ENCODE results near the gene INSR.
"Not testable (repeated sequence)": the region's sequence is repeated elsewhere in the genome, so short reads cannot be mapped to it uniquely, and the experiment has no call there.

The INSR gene

GRCh38 chr19:7255631-7256030, 38.6 kb downstream of the INSR start:
- no peak for DNase-seq

DNA sequence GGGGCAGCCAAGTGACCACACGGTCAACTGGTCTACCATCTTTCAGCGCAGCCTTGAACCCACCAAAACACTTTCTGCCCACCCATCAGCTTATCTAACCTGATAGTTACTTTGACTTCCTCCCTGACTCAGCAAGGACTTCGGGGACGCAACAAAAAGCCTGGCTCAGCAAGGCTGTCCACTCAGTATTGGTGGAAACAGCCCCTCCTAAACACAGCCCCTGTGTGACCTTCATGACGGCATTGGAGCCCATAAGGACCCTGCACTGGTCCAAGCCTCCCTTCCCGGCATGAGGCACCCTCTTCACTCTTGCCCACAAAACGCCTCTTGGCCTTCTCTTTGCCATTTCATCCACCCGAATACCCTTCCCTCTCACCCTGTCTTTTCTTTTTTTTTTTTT, 39.1 kb downstream of the INSR start:
- DNase-seq, result no peak

DNA sequence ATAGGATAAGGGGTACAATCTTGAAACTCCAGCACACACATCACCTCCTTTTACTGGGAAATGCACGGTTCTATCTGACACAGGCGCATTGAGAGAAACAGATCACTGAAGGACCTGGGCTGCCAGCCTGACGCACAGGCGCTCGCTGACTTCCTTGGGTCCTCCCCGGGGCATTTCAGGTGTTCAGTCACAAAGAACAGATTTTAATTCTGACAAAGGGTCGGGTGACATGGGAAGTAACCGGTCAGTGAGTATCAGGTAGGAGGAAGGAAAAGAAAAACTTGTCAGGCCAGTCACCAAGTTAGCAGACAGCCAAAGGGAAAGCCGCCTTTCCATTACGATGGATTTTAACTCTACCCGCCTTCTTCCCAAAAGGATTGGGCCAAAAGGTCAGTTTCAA, 39.6 kb downstream of the INSR start:
- DNase-seq, result no peak

DNA sequence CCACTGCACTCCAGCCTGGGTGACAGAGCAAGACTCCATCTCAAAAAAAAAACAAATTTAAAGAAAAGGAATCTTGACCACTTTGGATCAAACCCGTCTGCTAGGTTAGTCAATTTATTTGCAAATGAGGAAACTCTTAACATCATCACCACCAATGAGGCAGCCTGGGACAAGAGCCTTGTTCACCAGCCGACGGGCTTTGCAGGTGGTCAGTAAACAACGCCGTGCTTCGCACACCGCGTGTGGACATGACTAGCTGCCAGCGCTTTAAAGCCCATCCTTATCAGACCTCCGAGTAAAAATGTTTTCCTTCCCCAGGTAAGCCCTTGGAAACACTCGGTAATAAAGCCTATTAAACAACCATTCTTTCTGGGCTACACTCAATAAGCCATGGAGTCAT, 41.9 kb downstream of the INSR start:
- DNase-seq, result no peak

- no peak for DNase-seq
Measured at GRCh38 chr19:7251494-7251893, 42.7 kb downstream of the INSR start.

DNA sequence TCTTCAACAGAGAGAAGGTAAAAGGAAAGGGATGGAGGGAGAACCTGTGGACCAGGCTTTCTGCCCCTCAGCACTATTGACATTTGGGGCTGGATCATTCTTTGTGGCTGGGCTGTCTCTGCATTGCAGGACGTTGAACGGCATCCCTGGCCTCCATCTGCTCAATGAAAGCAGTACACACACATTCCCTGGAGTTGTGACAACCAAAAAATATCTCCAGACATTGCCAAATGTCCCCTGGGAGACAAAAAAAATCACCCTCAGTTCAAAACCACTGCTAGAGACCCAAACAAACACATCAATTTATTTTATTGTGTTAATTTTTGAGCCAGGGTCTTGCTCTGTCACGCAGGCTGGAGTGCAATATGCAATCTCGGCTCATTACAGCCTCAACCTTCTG, 43.3 kb downstream of the INSR start:
- no peak for DNase-seq

- no peak for DNase-seq
Measured at GRCh38 chr19:7250057-7250596, 44.1 kb downstream of the INSR start.

DNA sequence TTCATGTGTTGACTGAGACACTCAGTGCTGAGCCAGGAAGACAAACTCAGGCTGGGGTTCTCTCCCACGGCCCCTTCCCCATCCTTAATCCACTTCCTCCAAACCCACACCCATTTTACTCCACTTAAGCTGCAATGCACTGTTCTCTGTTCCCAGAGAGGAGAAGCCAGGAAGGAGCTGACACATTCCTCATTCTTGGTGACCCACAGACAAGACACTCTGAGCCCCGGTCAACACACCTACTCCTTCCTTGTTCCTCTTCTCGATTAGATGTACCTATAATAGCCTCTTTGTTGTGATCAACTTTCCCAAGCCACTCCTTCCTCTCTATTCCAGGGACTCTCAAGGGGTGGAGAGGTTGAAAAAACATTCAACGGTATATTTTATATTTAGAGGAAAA, 47.1 kb downstream of the INSR start:
- DNase-seq, result no peak

- DNase-seq, result no peak
Measured at GRCh38 chr19:7246601-7247000, 47.6 kb downstream of the INSR start.

DNA sequence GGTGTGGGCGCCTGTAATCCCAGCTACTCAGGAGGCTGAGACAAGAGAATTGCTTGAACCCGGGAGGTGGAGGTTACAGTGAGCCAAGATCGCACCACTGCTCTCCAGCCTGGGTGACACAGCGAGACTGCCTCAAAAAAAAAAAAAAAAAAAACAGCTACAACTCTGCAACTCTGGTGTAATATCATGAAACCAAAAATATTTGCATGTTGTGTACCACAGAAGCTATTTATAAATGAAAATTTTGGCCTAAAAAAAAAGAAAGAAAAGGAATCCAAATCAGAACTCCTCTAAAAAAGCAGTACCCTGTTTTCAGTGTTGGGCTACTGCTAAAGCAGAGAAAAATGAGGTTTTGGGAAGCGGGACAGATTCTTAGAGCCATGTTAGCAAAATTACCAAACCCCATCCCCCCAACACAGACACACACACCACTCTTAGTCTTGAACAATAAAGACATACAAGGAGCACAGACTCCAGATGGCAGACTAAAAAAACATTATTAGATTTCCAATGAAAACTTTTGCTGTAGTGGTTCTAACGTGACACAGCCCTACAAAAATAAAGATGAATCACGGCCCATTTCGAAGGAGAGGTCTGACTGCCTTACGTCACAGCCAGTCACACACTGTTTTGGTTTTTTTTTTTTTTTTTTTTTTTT, 51.5 kb downstream of the INSR start:
- DNase-seq, result no peak

DNA sequence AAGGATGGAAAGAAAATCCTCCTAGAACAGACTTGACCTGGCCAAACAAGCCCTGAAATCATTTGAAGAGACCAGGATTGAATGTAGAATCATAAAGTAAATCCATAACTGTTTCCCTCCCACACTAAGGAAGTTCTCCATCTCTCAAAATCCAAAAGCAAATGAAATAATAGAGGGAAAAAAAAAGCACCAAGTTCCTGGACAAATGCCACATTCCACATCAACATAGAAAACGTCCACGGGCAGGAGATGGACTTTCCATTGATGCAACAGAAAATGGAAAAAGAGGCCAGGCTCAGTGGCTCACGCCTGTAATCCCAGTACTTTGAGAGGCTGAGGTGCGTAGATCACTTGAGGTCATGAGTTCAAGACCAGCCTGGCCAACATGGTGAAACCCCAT, 56.2 kb downstream of the INSR start:
- no peak for DNase-seq

- DNase-seq, result no peak
Measured at GRCh38 chr19:7236153-7236552, 58.1 kb downstream of the INSR start.

GRCh38 chr19:7230826-7231225, 63.4 kb downstream of the INSR start:
- DNase-seq, result no peak

GRCh38 chr19:7229735-7230134, 64.5 kb downstream of the INSR start:
- DNase-seq, result no peak

DNA sequence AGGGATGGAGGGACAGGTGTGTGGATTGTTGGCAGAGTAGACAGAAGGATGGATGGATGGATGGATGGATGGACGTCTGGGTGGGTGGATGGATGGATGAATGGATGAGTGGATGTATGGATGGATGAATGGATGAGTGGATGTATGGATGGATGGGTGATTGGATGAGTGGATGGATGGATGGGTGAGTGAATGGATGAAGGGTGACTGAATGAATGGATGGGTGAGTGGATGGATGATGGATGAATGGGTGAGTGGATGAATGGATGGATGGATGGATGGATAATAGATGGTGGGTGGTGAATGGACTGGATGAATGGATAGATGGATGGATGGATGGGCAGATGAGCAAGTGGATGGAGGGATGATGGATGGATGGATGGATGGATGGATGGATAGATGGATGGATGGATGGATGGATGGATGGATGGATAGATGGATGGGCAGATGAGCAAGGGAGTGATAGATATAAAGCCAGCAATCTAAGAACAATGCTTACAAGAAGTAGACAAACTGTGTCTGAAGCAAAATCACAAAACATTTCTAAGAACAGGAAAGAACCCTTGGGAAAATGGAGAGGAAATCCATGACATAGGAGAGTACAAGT, 65.2 kb downstream of the INSR start:
- no peak for DNase-seq

- DNase-seq, result no peak
Measured at GRCh38 chr19:7227735-7228134, 66.5 kb downstream of the INSR start.

DNA sequence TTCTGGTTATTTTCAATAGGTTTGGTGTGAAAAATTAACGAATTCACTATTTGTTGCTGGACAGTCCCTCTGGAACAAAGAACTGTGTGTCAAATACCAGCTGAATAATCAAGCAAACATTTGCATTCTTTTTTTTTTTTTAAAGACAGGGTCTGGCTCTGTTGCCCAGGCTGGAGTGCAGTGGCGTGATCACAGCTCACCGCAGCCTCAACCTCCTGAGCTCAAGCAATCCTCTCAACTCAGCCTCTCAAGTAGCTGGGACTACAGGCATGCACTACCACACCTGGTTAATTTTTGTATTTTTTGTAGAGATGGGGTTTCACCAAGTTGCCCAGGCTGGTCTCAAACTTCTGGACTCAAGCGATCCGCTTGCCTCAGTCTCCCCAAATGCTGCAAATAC, 67.1 kb downstream of the INSR start:
- DNase-seq, result not testable (repeated sequence)

DNA sequence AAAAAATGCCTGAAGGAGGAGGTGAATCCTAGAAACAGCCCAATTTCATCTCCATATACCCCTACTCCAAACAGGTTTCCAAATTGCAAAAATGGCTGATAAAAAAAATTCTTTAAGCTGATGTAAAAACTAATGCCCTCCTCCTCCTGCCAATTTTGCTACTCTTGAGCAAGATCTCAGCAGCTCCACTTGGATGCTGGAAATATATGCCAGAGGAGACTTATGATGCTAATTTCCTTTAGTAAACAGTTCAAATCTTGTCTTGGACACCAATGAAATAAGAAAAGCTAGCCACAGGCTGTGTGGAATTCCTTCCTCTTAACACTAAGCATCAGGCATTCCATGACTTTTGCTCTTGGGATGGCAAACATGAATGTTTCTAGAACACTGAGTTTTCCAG, 67.5 kb downstream of the INSR start:
- no peak for DNase-seq

DNA sequence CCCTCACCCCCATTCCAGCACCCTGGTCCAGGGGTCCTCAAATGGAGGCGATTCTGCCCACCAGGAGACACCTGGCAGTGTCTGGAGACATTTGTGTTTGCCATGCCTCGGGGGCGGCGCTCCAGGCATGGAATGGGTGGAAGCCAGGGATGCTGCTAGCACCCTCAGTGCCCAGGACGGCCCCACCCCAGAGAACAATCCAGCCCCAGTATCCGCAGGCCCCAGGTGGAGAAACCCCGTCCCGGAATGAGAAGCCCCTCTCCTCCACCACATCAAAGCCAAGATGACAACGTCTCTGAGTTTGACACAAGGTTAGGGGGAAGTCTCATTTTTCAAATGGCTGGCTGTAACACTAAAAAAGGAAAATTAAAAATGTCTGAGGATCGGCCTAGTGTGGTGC, 68.5 kb downstream of the INSR start:
- DNase-seq, result no peak

GRCh38 chr19:7224995-7225394, 69.2 kb downstream of the INSR start:
- no peak for DNase-seq

GRCh38 chr19:7224209-7224686, 70.0 kb downstream of the INSR start:
- DNase-seq, result no peak

DNA sequence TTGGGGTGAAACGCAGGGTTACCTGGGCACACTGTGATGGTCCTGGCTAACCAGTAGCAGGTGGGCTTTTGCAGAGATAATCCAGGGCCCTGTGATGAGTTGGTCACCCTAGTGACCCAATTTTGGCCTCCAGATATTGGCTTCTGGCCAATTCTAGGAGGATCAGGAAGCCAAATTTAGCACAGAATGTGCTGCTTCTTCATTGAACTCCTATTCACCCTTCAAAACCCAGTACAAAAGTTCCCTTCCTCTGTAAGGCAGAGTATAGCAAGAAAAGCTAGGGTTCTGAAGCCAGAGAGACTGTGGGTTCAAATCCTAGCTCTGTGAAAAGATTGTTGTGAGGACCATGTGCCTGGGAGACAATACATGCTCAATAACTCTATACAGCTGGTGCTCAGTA, 70.8 kb downstream of the INSR start:
- no peak for DNase-seq

- DNase-seq, result no peak
Measured at GRCh38 chr19:7219056-7219455, 75.2 kb downstream of the INSR start.

DNA sequence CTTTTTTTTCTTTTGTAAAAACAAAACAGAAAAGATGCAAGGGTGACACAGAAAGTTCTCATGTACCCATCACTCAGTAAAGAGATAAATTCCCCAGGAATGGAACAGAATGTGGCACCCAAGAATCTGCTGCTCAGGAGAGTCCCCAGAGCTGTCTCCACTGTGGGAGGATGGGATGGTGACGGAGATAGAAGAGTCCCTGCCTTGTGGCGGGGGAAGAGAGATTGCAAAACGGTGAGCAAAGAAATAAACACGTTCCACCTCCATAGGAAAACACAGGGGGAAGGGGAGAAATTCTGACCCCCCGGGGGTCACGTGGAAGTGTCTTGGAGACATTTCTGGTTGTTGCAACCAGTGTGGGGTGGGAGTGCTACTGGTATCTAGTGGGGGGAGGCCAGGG, 76.4 kb downstream of the INSR start:
- no peak for DNase-seq

DNA sequence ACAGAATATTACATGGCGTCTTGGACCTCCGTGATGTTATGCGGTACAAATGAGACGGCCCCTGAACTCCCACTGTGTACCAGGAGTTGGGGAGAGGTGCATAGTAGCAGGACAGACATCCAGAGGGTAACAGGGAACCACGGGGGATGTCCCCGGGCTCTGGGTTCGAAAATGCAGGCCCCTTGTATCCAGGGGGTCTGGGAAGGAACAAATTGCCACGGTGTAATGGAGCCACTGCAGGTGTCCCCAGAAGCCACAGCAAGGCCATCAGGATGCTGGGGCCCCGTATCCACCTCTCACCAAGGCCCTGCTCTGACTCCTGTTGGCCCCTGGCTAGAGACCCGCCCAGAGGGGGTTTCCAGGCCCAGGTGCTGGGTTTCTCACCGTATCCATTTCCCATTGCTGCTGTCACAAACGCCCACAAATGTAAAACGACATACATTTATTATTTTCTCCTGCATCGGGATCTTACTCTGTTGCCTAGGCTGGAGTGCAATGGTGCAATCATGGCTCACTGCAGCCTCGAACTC, 77.8 kb downstream of the INSR start:
- DNase-seq, result no peak
